Measurements from ENCODE around the gene KLF1. TPM values are rescaled to one million over a fixed set of nuclear protein-coding genes. Genes with fewer than 3 reads are reported as not detected.

The KLF1 gene
- polyA plus RNA-seq, 1 donor from 2014 or later: not detected

- TF ChIP-seq RAD21 (conservative IDR thresholded peaks at IDR 0.05): no peak
- no peak for TF ChIP-seq EP300 (conservative IDR thresholded peaks at IDR 0.05; ENCODE audit: poor library complexity, severe bottlenecking)
- no peak for TF ChIP-seq MXI1 (conservative IDR thresholded peaks at IDR 0.05; ENCODE audit: poor library complexity, severe bottlenecking)
- no peak for TF ChIP-seq REST (IDR thresholded peaks at IDR 0.05; ENCODE audit: borderline replicate concordance)
- TF ChIP-seq SMC3 (conservative IDR thresholded peaks at IDR 0.05; ENCODE audit: poor library complexity): no peak
- Histone ChIP-seq H3K9me2 (ENCODE audit: insufficient read depth, low read length) (no peaks in the 10 kb centered on the region), H3K9me3 (ENCODE audit: low read length) (no peaks in the 10 kb centered on the region), H3K27me3 (ENCODE audit: insufficient read depth, low read depth, low read length) (peaks cover 53% of the 10 kb centered on the region), H3K4me2 (ENCODE audit: low read length) (no peak overlapping the region), H3K79me2 (replicated peaks; ENCODE audit: insufficient read depth, low read length) (peaks cover 6% of the 10 kb centered on the region), H4K20me1 (ENCODE audit: insufficient read depth) (no peaks in the 10 kb centered on the region), H3K36me3 (ENCODE audit: insufficient read depth, low read length) (no peaks in the 10 kb centered on the region), H3F3A (ENCODE audit: insufficient read depth, low read length, poor library complexity, severe bottlenecking) (no peaks in the 10 kb centered on the region), H2AFZ (ENCODE audit: low read depth, low read length) (no peak overlapping the region), H3K4me3 (ENCODE audit: low read length) (peak overlapping the region; percentile 79), H3K9ac (ENCODE audit: low read length) (no peak overlapping the region), H3K27ac (ENCODE audit: low read length) (no peak overlapping the region)
Measured at GRCh38 chr19:12834976-12835757, 51.8 kb downstream of the KLF1 start.

DNA sequence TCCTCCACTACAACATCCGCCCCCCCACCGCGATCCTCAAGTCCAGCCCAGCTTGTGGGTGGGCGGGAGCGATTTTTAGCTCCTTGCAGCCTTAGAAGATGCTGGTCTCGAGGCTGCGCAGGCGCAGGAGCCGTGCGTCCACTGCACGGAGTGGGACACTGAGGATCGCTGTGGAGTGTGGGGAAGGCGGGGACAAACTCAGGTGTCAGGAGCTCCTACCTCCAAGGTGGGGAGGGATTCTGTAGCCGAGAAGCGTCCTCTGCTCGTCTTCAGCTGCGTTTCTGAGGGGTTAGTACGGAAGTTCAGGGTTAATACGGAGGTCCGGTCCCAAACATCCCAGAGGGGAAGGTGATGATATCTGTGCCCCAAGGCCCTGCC is 52.4 kb downstream of the KLF1 start, which contains the start of gene RTBDN:
Gene RTBDN, minus strand, starts transcription at position 14 of the 378 bp plus-strand sequence. CDS start 4,600 bp downstream, outside the sequence.
- Histone ChIP-seq H4K20me1 (ENCODE audit: insufficient read depth) (no peaks in the 10 kb centered on the region), H3K9me3 (ENCODE audit: low read length) (no peaks in the 10 kb centered on the region), H3K4me3 (ENCODE audit: low read length) (peak within 1 kb of the TSS; percentile 79), H3K4me2 (ENCODE audit: low read length) (peak within 1 kb of the TSS; percentile 65), H3K36me3 (ENCODE audit: insufficient read depth, low read length) (no peaks in the 10 kb centered on the region), H3K79me2 (replicated peaks; ENCODE audit: insufficient read depth, low read length) (peaks cover 5% of the 10 kb centered on the region), H3K27ac (ENCODE audit: low read length) (no peak within 1 kb of the TSS), H3K9me2 (ENCODE audit: insufficient read depth, low read length) (no peaks in the 10 kb centered on the region), H2AFZ (ENCODE audit: low read depth, low read length) (no peak within 1 kb of the TSS), H3F3A (ENCODE audit: insufficient read depth, low read length, poor library complexity, severe bottlenecking) (no peaks in the 10 kb centered on the region), H3K9ac (ENCODE audit: low read length) (peak within 1 kb of the TSS; percentile 72), H3K27me3 (ENCODE audit: insufficient read depth, low read depth, low read length) (peaks cover 53% of the 10 kb centered on the region)
- TF ChIP-seq TAF1 (IDR thresholded peaks at IDR 0.05; ENCODE audit: low read depth) (no peak), POLR2AphosphoS5 (IDR thresholded peaks at IDR 0.05) (no peak), EP300 (conservative IDR thresholded peaks at IDR 0.05; ENCODE audit: poor library complexity, severe bottlenecking) (no peak), RAD21 (conservative IDR thresholded peaks at IDR 0.05) (no peak), MXI1 (conservative IDR thresholded peaks at IDR 0.05; ENCODE audit: poor library complexity, severe bottlenecking) (no peak), SMC3 (conservative IDR thresholded peaks at IDR 0.05; ENCODE audit: poor library complexity) (no peak), REST (IDR thresholded peaks at IDR 0.05; ENCODE audit: borderline replicate concordance) (no peak), EZH2 (IDR thresholded peaks at IDR 0.05; ENCODE audit: borderline replicate concordance, insufficient read depth, low read length, poor library complexity, severe bottlenecking) (no peak), CTCF (IDR thresholded peaks at IDR 0.05; ENCODE audit: poor library complexity, severe bottlenecking) (no peak)
